Astrocyte (in vitro differentiated cells and primary cell): ENCODE data around the gene ZBTB8A. TPM values are rescaled to one million over a fixed set of nuclear protein-coding genes. Genes with fewer than 3 reads are reported as not detected.

Experiments used
- DNase-seq: peaks from one replicate; pipeline ENCODE4 v3.0.0-alpha.2; 2010; ENCODE audit warnings: low read depth
- FAIRE-seq: peaks from 2 replicates; lab custom pipeline; 2011; peaks lifted over from hg19 to GRCh38; lab: Jason Lieb, UNC
- H2AFZ ChIP-seq: 2 replicates; pipeline ENCODE4 v1.6.0; 2012; ENCODE audit warnings: low read depth, low read length, inconsistent platforms
- H3K27ac ChIP-seq: 2 replicates; pipeline ENCODE4 v1.5.1; 2011; ENCODE audit warnings: low read depth, low read length, inconsistent platforms
- H3K27me3 ChIP-seq: 2 replicates; pipeline ENCODE4 v1.6.0; 2011; ENCODE audit warnings: low read length, inconsistent platforms; ENCODE audit not compliant: insufficient read depth
- H3K36me3 ChIP-seq: 2 replicates; pipeline ENCODE4 v1.5.1; 2011; ENCODE audit warnings: low read length, inconsistent platforms; ENCODE audit not compliant: insufficient read depth
- H3K4me1 ChIP-seq: 2 replicates; pipeline ENCODE4 v1.5.1; 2011; ENCODE audit warnings: low read length, inconsistent platforms; ENCODE audit not compliant: insufficient read depth
- H3K4me2 ChIP-seq: 2 replicates; pipeline ENCODE4 v1.6.0; 2012; ENCODE audit warnings: low read length, inconsistent platforms
- H3K4me3 ChIP-seq: 2 replicates; pipeline ENCODE4 v1.5.1; 2011; ENCODE audit warnings: low read depth, mild to moderate bottlenecking, low read length, inconsistent platforms; ENCODE audit not compliant: insufficient read depth
- H3K79me2 ChIP-seq: 2 replicates; pipeline ENCODE4 v1.6.0; 2012; ENCODE audit warnings: mild to moderate bottlenecking, low read length, inconsistent platforms; ENCODE audit not compliant: insufficient read depth
- H3K9ac ChIP-seq: 2 replicates; pipeline ENCODE4 v1.6.0; 2012; ENCODE audit warnings: mild to moderate bottlenecking, low read length, inconsistent platforms
- H3K9me3 ChIP-seq: 2 replicates; pipeline ENCODE4 v1.5.1; 2012; ENCODE audit warnings: low read depth, mild to moderate bottlenecking, low read length, inconsistent platforms; ENCODE audit not compliant: insufficient read depth
- H4K20me1 ChIP-seq: 2 replicates; pipeline ENCODE4 v1.6.0; 2012; ENCODE audit warnings: low read length, inconsistent platforms; ENCODE audit not compliant: insufficient read depth
- H3K27ac Mint-ChIP-seq: one replicate; pipeline ENCODE4 v1.8.0; 2021; ENCODE audit warnings: mild to moderate bottlenecking, mixed read lengths; ENCODE audit not compliant: unreplicated experiment
- H3K27me3 Mint-ChIP-seq: one replicate; pipeline ENCODE4 v1.8.0; 2021; ENCODE audit warnings: low read depth, mixed read lengths; ENCODE audit not compliant: unreplicated experiment
- H3K36me3 Mint-ChIP-seq: one replicate; pipeline ENCODE4 v1.8.0; 2021; ENCODE audit warnings: low read depth, mixed read lengths; ENCODE audit not compliant: unreplicated experiment
- H3K4me1 Mint-ChIP-seq: one replicate; pipeline ENCODE4 v1.8.0; 2021; ENCODE audit warnings: low read depth, mixed read lengths; ENCODE audit not compliant: unreplicated experiment
- H3K4me3 Mint-ChIP-seq: one replicate; pipeline ENCODE4 v1.8.0; 2021; ENCODE audit warnings: mild to moderate bottlenecking, moderate library complexity, mixed read lengths; ENCODE audit not compliant: unreplicated experiment
- H3K9me3 Mint-ChIP-seq: one replicate; pipeline ENCODE4 v1.8.0; 2021; ENCODE audit warnings: mild to moderate bottlenecking, mixed read lengths; ENCODE audit not compliant: unreplicated experiment
- EZH2 ChIP-seq: IDR thresholded peaks from 2 replicates; pipeline ENCODE4 v1.6.1; 2012; ENCODE audit warnings: mild to moderate bottlenecking, low read length, inconsistent platforms; ENCODE audit not compliant: insufficient read depth
- total RNA-seq: library from RNA; stranded (reverse); gene quantifications from 2 replicates; pipeline ENCODE4 v1.2.1, GENCODE V29; 2021
- TF ChIP-seq, protein P1 (sequence below): IDR thresholded peaks from 2 replicates; pipeline ENCODE4 v1.5.1; 2011; ENCODE audit warnings: low read depth, mild to moderate bottlenecking, inconsistent platforms, low read length, moderate library complexity; ENCODE audit not compliant: insufficient read depth

The ZBTB8A gene
- total RNA-seq, 1 donor from 2014 or later = 5.6 TPM

DNA sequence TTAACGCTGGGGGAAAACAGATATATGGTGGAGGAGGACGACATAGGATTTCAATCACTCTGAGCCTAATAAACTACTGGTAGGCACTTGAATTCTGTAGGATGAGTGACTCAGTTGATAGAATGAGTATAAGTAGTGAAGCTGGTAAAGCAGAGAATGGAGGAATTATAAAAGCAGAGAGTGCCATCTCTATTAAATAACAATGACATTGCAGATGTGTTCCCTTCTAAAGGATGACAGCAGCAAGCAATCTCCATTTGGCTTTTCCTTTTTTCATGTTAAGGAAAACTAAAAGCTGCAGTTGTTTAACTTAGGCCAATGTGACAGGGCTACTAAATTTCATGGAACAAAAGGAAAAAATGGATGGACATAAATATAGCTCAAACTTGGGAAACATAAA, 93.6 kb downstream of the ZBTB8A start:
- peaks cover 9% of the 10 kb centered on the region for H4K20me1 ChIP-seq
- no peak overlapping the region for H3K27ac Mint-ChIP-seq
- no peak overlapping the region for H3K27ac ChIP-seq
- H3K4me3 Mint-ChIP-seq = no peak overlapping the region
- no peaks in the 10 kb centered on the region for H3K4me1 ChIP-seq
- no peaks in the 10 kb centered on the region for H3K27me3 ChIP-seq
- no peak overlapping the region for H2AFZ ChIP-seq
- no peak overlapping the region for H3K4me2 ChIP-seq
- H3K9ac ChIP-seq = no peak overlapping the region
- no peaks in the 10 kb centered on the region for H3K9me3 ChIP-seq
- no peaks in the 10 kb centered on the region for H3K27me3 Mint-ChIP-seq
- no peak for TF ChIP-seq EZH2
- TF ChIP-seq, protein P1, sequence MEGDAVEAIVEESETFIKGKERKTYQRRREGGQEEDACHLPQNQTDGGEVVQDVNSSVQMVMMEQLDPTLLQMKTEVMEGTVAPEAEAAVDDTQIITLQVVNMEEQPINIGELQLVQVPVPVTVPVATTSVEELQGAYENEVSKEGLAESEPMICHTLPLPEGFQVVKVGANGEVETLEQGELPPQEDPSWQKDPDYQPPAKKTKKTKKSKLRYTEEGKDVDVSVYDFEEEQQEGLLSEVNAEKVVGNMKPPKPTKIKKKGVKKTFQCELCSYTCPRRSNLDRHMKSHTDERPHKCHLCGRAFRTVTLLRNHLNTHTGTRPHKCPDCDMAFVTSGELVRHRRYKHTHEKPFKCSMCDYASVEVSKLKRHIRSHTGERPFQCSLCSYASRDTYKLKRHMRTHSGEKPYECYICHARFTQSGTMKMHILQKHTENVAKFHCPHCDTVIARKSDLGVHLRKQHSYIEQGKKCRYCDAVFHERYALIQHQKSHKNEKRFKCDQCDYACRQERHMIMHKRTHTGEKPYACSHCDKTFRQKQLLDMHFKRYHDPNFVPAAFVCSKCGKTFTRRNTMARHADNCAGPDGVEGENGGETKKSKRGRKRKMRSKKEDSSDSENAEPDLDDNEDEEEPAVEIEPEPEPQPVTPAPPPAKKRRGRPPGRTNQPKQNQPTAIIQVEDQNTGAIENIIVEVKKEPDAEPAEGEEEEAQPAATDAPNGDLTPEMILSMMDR = no peak
- DNase-seq (no peak), FAIRE-seq (no peak)
- H3K36me3 ChIP-seq = peaks cover 6% of the 10 kb centered on the region
- H3K4me3 ChIP-seq = no peak overlapping the region
- peaks cover 10% of the 10 kb centered on the region for H3K4me1 Mint-ChIP-seq
- no peaks in the 10 kb centered on the region for H3K9me3 Mint-ChIP-seq
- H3K36me3 Mint-ChIP-seq = peaks cover 7% of the 10 kb centered on the region
- H3K79me2 ChIP-seq = peaks cover 32% of the 10 kb centered on the region

DNA sequence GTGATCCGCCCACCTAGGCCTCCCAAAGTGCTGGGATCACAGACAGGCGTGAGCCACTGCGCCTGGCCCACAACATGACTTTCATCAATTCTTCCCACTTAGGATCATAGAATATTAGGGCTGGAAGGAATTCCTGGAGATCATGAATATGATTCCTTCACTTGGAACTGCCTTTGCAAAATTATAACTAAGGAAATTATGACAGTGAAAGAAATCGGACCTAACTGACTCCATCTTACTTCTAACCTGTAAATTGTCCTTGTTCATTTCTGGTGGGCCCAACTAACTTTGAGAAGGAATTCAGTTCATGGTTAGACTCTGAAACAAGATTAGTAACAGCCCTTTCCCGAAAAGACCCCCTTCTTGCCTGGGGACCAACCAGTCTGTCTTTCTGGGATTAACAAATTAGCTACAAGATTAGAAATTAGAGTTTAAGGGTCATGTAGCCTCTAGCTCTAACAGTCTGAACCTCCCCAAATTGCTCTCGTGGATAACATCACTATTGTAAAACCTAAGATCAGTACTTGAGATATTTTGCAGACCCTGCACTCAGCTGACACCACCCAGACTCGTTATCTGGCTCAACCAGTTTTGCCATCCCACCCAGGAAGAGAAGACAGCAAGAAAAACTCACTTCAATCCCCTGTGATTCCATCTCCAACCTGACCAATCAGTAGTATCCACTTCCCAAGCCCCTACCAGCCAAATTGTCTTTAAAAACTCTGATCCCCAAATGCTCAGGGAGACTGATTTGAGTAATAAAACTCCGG, 96.5 kb downstream of the ZBTB8A start:
- Mint-ChIP-seq H3K4me3 (no peak overlapping the region), H3K36me3 (peaks cover 7% of the 10 kb centered on the region), H3K4me1 (peaks cover 10% of the 10 kb centered on the region), H3K27me3 (no peaks in the 10 kb centered on the region), H3K9me3 (no peaks in the 10 kb centered on the region), H3K27ac (peak overlapping the region; percentile 78)
- no peaks in the 10 kb centered on the region for H3K9me3 ChIP-seq
- no peak overlapping the region for H3K9ac ChIP-seq
- H3K4me3 ChIP-seq = no peak overlapping the region
- H3K36me3 ChIP-seq = peaks cover 6% of the 10 kb centered on the region
- H4K20me1 ChIP-seq = peaks cover 15% of the 10 kb centered on the region
- H3K4me2 ChIP-seq = no peak overlapping the region
- H2AFZ ChIP-seq = no peak overlapping the region
- FAIRE-seq (no peak), DNase-seq (no peak)
- H3K4me1 ChIP-seq = no peaks in the 10 kb centered on the region
- TF ChIP-seq EZH2 = no peak
- TF ChIP-seq, protein P1 = no peak
- H3K27me3 ChIP-seq = no peaks in the 10 kb centered on the region
- H3K27ac ChIP-seq = no peak overlapping the region
- peaks cover 54% of the 10 kb centered on the region for H3K79me2 ChIP-seq
